GM18507 (cell line): ENCODE measurements around the gene TMEM87A.
A peak's percentile ranks its signal among the peaks of the same experiment; 100 is the strongest.
"Not testable (repeated sequence)": the region's sequence is repeated elsewhere in the genome, so short reads cannot be mapped to it uniquely, and the experiment has no call there.

Source experiments
- DNase-seq: peaks from one replicate; pipeline ENCODE4 v3.0.0; 2011; ENCODE audit warnings: low read depth; ENCODE audit not compliant: insufficient read length; ENCODE audit errors: extremely low spot score
- FAIRE-seq: peaks from 2 replicates; lab custom pipeline; 2011; peaks lifted over from hg19 to GRCh38; lab: Jason Lieb, UNC

The TMEM87A gene

DNA sequence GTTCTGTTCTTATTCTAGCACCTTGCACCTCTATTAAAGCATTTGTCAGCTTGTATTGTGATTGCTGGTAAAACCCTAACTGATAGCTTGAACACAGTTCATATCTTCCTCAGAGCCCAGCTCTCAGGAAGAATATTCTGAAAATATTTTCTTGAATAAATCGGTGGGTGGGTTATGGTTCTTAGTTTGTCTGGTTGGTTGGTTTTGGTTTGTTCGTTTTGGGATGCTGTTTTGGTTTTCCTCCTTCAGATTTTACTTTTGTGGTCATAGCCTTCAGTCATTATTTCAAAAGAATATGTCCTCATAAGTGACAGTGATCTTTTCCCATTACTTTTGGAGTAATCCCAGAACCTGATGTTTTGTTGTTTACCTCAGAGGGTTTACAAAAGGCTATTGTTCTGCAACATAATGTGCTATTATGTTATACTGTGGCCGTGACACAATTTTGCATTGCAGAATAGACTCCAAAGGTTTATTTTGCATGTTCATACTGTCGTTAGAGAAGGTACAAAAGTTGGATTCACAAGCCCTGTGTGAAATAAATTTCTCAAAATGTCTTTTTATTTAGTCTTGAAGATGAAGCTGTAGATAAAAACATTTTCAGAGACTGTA, 2.7 kb upstream of the TMEM87A start:
- DNase-seq = no peak
- FAIRE-seq = peak; percentile 29

DNA sequence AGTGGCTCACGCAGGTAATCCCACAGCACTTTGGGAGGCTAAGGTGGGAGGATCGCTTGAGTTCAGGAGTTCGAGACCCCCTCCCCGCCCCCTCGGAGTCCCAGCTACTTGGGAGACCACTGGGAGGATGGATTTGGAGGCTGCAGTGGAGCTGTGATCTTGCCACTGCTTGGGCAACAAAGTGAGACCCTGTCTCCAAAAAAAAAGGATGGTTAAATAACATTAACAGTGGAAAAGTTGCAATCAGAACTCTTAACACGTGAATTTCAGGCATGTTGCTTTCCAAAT, 1.4 kb upstream of the TMEM87A start:
- DNase-seq = no peak
- FAIRE-seq = no peak

DNA sequence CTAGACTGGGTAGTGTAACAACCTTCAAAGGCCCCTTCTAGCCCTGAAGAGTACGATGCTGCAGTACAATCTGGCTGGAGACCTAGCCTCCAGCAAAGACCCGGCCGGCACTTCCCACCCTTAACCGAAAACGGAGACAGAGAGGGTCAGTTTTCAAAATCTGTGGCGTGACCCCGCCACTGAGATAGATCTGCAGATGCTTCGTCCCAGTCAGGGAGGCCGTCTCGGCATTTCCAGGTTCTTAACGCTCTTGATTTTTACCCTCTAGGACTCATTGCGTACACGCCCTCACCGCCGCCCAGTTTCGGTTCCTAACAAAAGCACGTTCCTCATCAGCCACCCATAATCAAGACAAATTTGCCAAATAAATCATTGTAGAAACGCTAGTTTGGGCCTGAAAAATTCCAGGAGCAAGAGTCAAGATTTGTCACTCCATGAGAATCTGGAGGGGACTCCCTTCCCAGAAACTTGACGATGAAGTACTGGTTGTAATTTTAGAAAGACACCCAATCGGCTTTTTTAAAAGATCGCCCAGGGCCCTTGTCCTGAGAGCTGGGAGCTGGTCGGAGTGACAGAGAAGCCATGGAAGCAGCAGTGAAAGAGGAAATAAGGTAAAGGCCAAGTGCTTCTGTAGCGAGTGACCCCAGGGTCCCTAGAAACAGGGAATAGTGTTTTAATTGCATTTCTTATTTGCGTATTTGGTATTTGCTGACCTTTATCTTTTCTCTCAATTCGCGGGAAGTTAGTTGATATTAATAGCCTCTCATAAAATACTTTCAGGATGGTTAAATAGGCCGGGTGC, 868 bp upstream of the TMEM87A start:
- FAIRE-seq (peak; percentile 75), DNase-seq (no peak)

DNA sequence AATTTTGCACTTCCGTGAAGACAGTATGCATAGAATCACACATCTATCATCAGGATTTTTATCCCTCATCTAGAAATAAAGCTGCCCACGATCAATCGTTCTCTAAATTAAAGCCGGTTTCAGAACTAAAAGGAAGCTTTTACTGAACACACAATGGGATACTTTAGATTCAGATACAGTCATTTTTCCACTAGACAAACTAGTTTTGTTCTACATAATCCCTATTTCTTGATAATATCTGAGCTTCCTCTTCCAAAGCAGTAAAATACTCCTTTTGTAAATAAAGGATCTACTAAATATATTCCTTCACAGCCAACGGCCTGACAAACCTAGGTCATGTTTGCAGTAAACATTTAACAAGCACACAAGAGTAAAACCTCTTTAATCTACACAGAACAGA, 2.2 kb downstream of the TMEM87A start:
- no peak for DNase-seq
- FAIRE-seq = no peak

DNA sequence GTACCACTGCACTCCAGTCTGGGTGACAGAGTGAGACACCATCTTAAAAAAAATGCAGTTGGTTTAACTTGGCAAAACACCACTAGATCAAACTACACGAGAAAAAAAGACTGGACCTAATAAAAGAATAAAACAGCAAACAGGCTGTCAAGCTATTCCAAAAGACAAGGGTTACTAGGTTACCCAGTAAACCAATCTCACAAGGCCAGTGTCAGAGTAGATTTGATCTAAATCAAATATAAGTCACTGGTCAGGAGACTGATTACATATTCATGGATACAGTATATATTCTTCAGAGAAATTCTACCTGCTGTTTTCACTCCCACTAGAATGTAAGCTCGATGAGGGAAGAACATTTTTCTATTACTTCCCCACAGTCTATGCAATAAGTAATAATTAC, 2.7 kb downstream of the TMEM87A start:
- DNase-seq = no peak
- FAIRE-seq = no peak

DNA sequence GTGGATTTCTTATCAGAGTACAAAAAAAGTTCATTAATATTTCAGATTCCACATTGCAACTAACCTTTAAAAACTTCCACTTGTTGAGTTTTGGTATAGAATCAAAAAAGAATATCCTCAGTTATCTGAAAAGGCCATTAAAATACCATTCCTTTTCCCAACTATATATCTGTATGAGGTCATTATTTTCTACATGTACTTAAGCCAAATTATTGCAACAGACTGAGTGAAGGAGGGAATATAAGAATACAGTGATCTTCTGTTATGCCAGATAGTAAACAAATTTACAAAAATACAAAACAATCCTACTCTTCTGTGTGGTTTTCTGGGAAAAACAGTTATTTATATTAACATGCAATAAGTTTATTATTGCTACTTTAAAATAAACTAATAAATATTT, 5.9 kb downstream of the TMEM87A start:
- no peak for DNase-seq
- FAIRE-seq = no peak

DNA sequence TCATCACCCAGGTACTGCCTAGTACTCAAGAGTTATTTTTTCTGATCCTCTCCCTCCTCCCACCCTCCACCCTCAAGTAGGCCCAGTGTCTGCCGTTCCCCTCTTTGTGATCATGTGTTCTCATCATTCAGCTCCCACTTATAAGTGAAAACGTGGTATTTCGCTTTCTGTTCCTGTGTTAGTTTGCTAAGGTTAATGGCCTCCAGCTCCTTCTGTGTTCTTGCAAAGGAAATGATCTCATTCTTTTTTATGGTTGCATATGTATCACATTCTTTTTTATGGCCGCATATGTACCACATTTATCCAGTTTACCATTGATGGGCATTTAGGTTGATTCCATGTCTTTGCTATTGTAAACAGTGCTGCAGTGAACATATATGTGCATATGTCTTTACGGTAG, 8.4 kb downstream of the TMEM87A start:
- DNase-seq (no peak), FAIRE-seq (no peak)

DNA sequence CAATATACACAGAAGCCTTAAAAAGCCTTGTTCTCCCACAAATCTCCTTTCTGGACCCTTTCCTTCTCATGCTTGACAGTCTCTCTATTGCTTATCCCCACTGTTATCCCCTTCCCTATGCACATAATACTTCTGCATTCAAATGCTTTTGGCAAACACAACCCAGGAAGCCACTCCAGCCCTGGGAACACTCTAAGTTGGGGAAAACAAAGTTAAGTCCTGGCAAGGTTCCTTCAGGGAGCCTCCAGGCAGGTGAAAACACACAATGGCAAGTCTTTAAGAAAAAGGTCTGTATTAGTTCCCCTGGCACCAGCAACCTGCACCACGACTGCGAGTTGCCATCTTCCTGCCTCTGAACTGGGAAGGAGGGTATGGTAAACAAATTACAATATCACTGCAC, 19.9 kb downstream of the TMEM87A start:
- DNase-seq = no peak
- FAIRE-seq = no peak

DNA sequence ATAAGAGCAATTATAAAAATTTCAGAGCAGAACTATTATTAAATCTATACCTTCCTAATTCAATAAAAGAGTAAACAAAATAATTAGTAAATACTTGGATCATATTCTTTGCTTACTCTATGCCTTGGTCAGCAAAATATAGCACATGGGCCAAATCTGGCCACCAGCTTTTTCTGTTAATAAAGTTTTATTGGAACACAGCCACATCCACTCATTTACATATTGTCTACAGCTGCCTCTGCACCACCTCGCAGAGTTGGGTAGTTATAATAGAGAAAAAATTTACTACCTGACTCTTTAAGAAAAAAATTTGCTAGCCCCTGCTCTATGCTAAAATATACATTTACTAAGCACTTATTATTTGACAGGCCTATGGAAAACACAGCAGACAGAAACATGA, 32.4 kb downstream of the TMEM87A start:
- FAIRE-seq = no peak
- DNase-seq = no peak

DNA sequence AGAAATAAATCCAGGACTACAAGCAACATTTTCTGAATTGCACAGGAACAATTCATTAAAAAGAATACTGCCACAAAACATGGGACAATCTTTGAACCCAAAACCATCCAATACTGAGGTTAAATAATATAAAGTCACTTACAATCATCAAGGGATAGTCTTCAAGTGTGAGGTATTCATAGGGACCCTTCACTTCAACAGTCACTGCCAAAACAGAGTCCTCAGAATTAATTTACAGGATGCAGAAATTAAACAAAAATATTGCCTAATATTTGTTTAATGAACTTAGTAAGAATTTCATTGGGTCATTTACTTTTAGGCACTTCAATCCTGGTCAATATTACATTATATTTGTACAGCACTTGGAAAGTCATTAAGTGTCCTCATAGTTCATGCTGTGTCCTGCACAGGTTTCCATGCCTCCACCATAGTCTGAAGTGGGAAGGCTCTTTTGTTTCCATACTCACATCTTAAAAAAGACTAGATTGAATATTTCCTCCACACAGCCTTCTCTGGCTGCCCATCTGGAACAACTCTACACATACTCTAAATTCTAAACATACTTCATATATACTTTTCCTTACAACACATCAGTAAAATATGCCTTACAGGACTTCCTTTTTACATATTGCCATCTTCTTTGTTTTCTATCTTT, 33.6 kb downstream of the TMEM87A start:
- FAIRE-seq = no peak
- no peak for DNase-seq

DNA sequence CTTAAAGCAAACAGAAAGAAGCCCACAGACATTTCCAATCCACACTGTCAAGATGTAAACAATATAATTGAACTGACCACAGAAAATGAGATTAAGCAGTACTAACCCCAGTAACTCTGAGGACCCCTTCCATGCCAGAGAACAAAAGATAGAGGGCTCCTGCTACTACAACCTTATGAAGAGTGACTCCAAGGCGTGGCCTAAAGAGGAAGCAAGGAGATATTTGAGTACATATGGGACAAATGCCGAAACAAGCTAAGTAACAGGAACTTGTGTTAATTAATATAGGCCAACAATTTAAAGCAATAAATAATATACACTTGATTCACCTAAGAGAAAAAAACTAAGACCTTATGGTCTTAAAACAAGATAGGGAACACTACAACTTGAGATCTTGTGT, 40.1 kb downstream of the TMEM87A start:
- DNase-seq (no peak), FAIRE-seq (no peak)

DNA sequence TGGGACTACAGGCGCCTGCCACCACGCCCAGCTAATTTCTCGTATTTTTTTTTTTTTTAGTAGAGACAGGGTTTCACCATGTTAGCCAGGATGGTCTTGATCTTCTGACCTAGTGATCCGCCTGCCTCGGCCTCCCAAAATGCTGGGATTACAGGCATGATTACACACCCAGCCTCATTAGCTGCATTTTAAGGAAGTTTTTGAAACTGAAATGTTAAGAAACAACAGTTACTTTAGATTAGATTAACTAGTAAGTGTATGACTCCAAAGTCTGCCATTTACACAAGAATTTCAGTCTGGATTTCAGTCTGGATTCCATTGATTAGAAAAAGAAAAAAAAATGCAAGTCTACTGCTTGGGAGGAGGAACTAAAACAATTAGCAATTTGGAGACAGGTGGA, 40.6 kb downstream of the TMEM87A start:
- no peak for DNase-seq
- no peak for FAIRE-seq

DNA sequence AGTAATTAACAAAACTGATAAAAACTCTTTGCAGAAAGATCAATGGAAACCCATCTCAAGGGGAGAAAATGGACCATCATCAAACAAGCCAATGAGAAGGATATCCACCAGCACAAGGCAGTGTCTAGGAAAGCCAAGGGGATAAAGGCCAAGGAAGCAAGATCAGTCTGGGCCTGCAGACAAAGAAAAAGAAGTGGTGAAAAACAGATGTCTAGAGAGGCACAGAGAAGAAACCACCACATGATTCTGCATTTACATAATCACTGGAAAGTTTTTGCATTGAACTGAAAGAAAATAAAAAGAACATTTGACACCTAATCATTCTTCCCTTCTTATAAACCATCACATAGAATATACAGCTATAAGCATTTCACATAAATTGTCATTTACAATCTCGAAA, 42.1 kb downstream of the TMEM87A start:
- FAIRE-seq (no peak), DNase-seq (no peak)

DNA sequence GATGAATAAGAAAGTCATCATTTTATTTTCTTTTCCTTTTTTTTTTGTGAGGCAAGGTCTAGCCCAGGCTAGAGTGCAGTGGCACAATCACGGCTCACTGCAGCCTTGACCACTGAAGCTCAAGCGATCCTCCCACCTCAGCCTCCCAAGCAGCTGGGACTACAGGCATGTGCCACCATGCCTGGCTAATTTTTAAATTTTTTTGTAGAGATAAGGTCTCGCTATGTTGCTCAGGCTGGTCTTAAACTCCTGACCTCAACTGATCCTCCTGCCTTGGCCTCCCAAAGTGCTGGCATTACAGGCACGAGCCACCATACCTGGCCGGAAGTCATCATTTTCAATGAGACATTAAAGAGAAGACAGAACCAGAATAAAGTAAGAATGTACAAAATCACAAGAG, 44.3 kb downstream of the TMEM87A start:
- DNase-seq, FAIRE-seq: not testable (repeated sequence)

DNA sequence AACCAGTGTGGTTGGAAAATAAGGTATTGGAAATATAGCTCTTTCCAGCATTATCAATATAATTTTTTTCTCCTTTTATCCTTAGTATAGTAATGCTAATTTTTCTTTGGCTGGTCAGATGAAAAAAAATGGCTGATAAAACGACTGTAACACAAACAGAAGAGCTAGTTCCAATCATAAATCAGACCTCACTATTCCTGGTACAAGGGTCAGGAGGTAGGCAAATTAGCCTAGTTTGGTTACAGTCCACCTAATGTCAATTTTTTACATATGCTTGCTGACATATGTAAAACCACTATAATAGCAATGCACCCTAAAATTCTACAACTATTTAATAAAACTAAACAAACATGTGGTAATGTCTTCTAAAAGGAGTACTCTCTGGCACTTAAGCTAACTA, 45.2 kb downstream of the TMEM87A start:
- FAIRE-seq (no peak), DNase-seq (no peak)

DNA sequence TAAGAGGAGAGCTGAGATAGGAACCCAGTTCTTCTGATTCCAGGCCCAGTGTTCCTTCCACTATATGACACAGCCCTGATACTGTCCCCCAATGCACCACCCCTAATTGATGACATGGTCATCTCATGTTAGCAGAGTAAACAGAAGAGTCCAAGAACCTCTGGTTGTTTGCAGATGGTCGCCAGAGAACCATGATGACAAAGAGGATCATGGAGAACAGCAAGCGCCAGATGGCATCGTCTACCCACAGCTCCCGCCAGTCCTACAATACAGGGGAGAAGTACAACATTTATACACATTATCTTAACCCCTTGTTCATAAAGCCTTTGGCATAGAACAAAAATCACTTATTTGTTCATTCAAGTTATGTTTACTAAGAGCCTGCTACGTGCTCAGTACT, 46.6 kb downstream of the TMEM87A start:
- FAIRE-seq (no peak), DNase-seq (no peak)

DNA sequence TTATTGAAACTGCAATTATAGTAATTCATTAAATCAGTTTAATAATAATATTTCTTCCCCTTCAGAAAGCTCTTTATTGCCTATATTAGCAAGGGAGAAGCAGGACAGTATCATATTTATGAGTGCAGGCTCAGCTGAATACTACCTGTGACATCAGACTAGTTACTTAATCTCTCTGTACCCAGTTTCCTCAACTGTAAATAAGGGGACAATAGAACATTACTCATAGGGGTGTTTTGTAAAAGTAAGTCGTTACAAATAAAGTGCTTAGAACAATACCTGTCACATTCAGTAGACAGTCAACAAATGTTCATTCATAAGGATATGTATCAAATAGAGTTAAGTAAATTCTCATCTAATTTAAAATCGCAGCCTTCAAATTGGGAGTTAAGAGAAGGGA, 53.0 kb downstream of the TMEM87A start:
- DNase-seq = no peak
- no peak for FAIRE-seq

DNA sequence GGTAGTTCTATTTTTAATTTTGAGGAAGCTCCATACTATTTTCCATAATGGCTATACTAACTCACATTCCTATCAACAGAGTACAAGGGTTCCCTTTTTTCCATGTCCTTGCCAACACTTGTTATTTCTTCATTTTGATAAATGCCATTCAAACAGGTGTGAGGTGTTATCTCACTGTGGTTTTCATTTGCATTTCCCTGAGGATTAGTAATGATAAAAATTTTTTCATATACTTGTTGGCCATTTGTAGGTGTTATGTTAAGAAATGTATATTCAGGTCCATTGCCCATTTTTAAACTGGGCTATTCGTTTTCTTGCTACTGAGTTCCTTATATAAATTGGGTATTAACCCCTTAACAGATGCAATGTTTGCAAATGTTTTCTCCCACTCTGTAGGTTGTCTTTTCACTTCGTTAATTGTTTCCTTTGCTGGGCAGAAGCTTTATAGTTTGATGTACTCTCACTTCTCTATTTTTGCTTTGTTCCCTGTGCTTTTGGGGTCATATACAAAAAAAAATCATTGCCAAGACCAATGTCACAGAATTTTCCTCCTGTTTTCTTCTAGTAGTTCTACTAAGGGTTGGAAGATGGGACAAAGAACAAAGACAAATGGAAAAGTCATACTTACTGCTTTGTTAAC, 54.2 kb downstream of the TMEM87A start:
- DNase-seq (no peak), FAIRE-seq (peak; percentile 66)

DNA sequence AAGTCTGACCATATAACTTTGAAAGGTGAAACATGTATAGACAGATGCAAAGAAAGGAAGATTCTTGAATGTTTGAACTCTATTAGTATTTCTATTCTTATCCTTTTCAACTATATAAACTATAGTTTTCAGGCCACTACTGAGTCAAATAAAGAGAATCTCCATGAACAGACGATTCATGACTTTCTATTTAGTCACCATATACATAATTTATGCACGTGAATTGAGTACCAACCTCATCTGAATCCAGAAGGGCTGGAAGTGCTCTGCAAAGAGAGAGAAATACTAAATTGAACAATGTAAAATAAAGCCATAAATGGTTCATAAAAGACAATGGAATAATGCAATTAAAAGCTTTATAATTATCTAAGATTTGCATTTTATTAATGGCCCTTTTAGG, 55.7 kb downstream of the TMEM87A start:
- DNase-seq (no peak), FAIRE-seq (peak; percentile 18)

DNA sequence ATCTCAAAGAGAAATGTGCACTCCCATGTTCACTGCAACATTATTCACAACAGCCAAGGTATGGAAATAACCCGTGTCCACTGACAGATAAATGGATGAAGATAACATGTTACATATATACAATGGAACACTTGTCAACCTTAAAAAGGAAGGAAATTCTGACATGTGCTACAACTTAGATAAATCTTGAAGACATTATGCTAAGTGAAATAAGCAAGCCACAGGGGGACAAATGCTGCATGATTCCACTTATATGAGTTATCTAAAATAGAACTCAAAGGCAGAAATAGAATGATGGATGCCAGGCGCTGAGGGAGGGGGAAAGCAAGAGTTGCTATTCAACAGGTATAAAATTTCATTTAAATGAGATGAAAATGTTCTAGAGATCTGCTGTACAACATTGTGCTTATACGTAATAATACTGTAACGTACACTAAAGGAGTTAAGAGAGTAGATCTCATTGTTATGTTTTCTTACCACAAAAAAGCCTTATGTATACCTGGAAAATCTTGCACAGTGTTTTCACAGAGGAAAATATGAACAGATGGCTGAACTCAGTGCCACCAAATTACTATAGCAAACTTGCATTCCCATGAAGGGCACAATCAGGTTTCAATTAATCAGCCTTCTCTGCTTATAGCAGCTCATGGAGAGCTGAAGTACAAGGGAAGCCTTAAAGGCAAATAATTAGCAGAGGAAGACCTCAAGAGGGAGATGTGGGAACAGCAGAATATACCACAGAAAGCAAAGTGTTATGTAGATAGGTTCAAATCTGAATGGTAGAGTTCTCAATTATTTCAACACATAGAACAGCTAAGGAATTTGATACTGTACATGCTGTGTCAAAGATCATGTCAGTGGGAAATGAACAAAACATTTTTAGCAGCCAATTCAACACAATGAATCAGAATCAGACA, 57.1 kb downstream of the TMEM87A start:
- no peak for DNase-seq
- FAIRE-seq = peak; percentile 59
